WI38 (cell line): Measurements from ENCODE around the gene DPAGT1.

Experiments
- H3K4me3 ChIP-seq: 2 replicates; pipeline ENCODE4 v1.5.1; 2011; ENCODE audit warnings: low read depth, mild to moderate bottlenecking, control low read depth, low read length
- TF ChIP-seq, protein P1 (sequence below): IDR thresholded peaks from 2 replicates; pipeline ENCODE4 v1.5.1; 2012; ENCODE audit warnings: low read depth, mild to moderate bottlenecking, control low read depth, low read length

The DPAGT1 gene

DNA sequence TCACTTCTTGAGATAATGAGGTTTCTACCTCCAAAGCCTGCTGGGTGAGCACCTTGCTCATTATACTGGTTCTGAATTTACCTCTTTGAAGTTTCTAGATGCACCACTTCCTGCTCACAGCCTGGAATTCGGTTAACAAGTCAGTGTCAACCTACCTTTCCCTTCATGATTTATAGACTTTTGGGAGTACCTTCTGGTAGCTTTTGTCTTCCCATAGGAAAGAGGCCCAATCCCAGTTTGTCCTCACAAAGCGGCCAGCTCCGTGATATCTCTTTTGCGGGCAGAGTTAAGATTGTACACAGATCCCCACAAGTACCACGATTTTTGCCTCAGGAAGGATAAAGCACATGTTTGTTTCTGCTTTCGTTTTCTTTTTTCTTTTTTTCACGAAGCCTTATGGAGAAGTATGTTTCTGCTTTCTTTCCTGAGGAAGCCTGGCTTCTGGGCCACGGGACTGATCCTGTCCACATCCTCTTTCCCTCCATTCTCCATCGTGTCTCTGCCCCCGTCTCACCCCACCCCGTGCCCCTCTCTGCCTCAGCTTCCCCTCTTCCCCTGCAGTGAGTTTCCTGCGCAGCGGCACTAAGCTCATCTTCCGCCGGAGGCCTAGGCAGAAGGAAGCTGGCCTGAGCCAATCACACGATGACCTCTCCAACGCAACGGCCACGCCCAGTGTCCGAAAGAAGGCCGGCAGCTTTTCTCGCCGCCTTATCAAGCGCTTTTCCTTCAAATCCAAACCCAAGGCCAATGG lies 14.0 kb upstream of the DPAGT1 start:
- no peak overlapping the region for H3K4me3 ChIP-seq
- TF ChIP-seq, protein P1, sequence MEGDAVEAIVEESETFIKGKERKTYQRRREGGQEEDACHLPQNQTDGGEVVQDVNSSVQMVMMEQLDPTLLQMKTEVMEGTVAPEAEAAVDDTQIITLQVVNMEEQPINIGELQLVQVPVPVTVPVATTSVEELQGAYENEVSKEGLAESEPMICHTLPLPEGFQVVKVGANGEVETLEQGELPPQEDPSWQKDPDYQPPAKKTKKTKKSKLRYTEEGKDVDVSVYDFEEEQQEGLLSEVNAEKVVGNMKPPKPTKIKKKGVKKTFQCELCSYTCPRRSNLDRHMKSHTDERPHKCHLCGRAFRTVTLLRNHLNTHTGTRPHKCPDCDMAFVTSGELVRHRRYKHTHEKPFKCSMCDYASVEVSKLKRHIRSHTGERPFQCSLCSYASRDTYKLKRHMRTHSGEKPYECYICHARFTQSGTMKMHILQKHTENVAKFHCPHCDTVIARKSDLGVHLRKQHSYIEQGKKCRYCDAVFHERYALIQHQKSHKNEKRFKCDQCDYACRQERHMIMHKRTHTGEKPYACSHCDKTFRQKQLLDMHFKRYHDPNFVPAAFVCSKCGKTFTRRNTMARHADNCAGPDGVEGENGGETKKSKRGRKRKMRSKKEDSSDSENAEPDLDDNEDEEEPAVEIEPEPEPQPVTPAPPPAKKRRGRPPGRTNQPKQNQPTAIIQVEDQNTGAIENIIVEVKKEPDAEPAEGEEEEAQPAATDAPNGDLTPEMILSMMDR, result no peak

DNA sequence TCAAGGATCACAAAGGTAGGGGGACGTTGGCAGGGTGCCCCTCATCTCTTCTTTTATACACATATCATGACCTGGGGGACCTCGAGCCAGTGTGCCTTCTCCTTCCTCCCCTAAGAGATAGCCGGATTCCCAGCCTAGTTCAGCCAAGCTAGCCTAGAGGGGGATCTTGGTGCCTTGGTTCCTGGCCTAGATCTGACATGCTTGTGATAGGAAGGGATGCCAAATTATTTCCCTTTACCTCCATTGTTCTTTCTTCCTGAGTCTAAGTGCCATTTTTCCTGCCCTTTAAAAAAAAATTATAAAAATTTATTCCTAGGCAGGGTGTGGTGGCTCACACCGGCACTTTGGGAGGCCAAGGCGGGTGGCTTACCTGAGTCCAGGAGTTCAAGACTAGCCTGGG lies 12.7 kb upstream of the DPAGT1 start:
- no peak overlapping the region for H3K4me3 ChIP-seq
- TF ChIP-seq, protein P1, result no peak

DNA sequence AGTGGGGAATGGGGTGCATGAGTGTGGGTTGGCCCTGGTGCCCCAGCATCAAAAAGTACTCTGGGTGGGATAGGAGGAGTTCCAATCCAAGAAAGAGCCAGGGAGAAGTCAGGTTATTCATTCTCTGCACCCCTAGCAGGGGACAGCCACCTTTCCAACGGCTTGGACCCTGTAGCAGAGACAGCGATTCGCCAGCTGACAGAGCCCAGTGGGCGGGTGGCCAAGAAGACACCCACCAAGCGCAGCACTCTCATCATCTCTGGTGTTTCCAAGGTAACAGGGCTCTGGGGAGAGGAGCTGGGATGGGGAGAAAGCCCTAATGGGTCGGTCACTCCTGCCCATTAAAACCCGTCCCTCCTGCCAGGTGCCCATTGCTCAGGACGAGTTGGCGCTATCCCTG lies 12.1 kb upstream of the DPAGT1 start:
- no peak overlapping the region for H3K4me3 ChIP-seq
- TF ChIP-seq, protein P1, result no peak

DNA sequence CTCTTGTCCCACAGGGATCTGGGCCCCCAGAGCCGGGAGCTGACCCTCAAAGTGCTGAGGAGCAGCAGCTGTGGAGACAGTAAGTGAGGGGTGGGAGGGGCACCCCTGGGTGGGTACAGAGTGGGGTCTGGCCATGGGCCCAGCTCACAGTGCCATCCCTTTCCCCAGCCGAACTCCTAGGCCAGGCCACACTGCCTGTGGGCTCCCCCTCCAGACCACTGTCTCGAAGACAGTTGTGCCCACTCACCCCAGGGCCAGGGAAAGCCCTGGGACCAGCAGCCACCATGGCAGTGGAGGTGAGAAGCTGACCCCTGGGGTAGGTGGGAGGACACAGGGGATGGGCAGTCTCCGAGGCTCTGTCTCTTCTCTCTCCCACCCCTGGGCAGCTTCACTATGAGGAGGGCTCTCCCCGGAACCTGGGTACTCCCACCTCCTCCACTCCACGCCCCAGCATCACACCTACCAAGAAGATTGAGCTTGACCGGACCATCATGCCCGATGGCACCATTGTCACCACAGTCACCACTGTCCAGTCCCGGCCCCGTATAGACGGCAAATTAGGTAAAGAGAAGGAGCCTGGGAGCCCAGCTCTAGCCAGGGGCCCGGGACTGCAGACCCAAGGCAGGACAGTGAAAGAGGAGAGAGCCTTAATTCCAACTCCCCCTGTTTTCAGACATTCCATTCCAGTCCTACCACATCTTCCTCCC lies 10.8 kb upstream of the DPAGT1 start:
- TF ChIP-seq, protein P1, result no peak
- no peak overlapping the region for H3K4me3 ChIP-seq

DNA sequence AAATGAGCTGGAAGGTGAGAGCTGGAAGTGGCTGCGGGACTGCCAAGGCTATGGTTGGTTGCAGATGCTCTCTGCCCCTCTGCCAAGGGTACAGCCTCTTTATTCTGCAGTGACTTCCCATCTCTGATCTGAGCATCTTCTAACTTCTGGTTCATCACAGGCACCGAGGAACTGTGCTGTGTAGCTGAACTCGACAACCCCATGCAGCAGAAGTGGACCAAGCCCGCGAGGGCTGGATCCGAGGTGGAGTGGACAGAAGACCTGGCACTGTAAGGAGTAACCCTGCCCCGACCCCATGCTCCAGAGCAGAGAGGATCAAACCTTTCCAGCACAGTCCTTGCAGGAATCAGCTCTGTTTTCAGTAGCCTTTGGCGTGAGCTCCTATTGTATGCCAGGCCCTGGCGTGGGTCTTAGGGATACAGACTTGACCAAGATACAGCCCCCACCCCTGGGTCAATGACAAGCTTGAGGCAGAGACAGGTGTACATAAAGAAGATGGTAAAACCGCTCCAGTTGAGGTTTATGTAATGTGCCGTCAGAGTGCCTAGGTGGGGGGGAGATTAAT lies 9.8 kb upstream of the DPAGT1 start:
- TF ChIP-seq, protein P1, result no peak
- H3K4me3 ChIP-seq, result no peak overlapping the region

DNA sequence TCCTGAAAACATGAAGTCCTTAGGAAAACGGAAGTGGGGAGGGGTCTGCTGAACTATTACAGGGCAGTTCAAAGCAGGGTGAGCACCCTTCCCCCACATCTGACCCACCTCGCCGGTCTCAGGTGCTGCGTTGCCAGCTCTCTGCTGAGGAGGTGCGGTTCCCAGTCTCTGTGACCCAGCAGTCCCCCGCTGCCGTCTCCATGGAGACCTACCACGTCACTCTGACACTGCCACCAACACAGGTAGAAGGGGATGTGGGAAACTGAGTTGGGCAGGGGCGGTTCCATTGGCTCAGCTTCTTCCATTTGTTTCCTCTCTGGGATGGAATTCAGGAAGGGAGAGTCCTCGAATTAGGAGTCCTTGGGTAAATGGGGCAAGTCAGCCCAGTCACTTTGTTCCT lies 8.8 kb upstream of the DPAGT1 start:
- TF ChIP-seq, protein P1, result no peak
- no peak overlapping the region for H3K4me3 ChIP-seq

DNA sequence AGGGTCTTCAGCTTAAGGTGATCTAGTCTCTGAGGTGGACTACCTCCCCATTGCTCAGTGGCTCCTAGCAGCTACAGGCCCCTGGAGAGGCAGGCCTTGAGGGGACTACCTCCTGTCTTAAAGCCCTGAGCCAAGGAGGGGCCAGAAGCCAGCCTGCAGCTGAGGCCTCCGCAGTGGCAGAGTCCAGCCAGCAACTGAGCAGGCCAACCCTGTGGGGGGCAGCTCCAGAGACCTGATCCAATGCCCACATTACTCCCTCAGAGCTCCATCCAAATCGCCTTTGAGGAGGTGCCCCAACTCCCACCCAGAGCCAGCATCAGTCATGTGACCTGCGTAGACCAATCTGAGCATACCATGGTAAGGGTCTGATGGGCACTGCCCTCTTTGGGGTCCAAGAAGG lies 8.2 kb upstream of the DPAGT1 start:
- H3K4me3 ChIP-seq, result no peak overlapping the region

More for the DNA sequence above, 8.2 kb upstream of the DPAGT1 start:
- TF ChIP-seq, protein P1, result no peak
